Dedifferentiated amniotic fluid mesenchymal stem cell (primary cell): ENCODE results near the gene SLC7A9.
"Not testable (repeated sequence)": the region's sequence is repeated elsewhere in the genome, so short reads cannot be mapped to it uniquely, and the experiment has no call there.

Experiments
- DNase-seq: peaks from one replicate; pipeline ENCODE4 v3.0.0-alpha.2; 2016; ENCODE audit errors: extremely low spot score

SLC7A9 gene

GRCh38 chr19:32800754-32801153 lies 68.8 kb downstream of the SLC7A9 start:
- no peak for DNase-seq

GRCh38 chr19:32800191-32800590 lies 69.4 kb downstream of the SLC7A9 start:
- no peak for DNase-seq

GRCh38 chr19:32798201-32798600 lies 71.4 kb downstream of the SLC7A9 start:
- DNase-seq, result no peak

- DNase-seq, result no peak
Measured at GRCh38 chr19:32789429-32789828, 80.1 kb downstream of the SLC7A9 start.

- DNase-seq, result not testable (repeated sequence)
Measured at GRCh38 chr19:32787895-32788294, 81.7 kb downstream of the SLC7A9 start.

GRCh38 chr19:32787161-32787813 lies 82.3 kb downstream of the SLC7A9 start:
- not testable (repeated sequence) for DNase-seq

- not testable (repeated sequence) for DNase-seq
Measured at GRCh38 chr19:32782089-32782488, 87.5 kb downstream of the SLC7A9 start.

- no peak for DNase-seq
Measured at GRCh38 chr19:32781280-32781679, 88.3 kb downstream of the SLC7A9 start.
